PC-9 (cell line): ENCODE results near the gene STK16. TPM values are rescaled to one million over a fixed set of nuclear protein-coding genes. Genes with fewer than 3 reads are reported as not detected.

Experiments used
- BruUV-seq: library from RNA; stranded (reverse); fragments of 400-500 nt; replicated peaks from 2 replicates; lab custom pipeline; 2021; lab: Mats Ljungman, UMichigan
- CTCF ChIA-PET: fragments of 300-600 bp; sonication (Branson Sonifier 250); formaldehyde crosslinking; loops from one replicate; lab custom pipeline; 2022; ENCODE audit warnings: antibody characterized with exemption; lab: Charles Lee
- POLR2A ChIA-PET: fragments of 300-600 bp; sonication (Branson Sonifier 250); formaldehyde crosslinking; loops from one replicate; lab custom pipeline; 2022; ENCODE audit warnings: antibody characterized with exemption; ENCODE audit not compliant: unreplicated experiment; lab: Charles Lee
- DNase-seq, 2 experiments: peaks; one replicate each; pipeline versions ENCODE4 v3.0.0 to v3.0.0-alpha.2; 2015 to 2022; ENCODE audit warnings: mixed read lengths in 1 of 2
- H2AFZ ChIP-seq: fragments of 200-600 bp; sonication (generic); 2 replicates; pipeline ENCODE4 v1.8.1; 2017; ENCODE audit warnings: antibody characterized with exemption
- H3F3A ChIP-seq: fragments of 200-600 bp; sonication (generic); 2 replicates; pipeline ENCODE4 v1.8.1; 2017; ENCODE audit warnings: antibody characterized with exemption, mild to moderate bottlenecking, low read depth; ENCODE audit not compliant: insufficient read depth
- H3K27ac ChIP-seq: fragments of 200-600 bp; sonication (generic); 2 replicates; pipeline ENCODE4 v1.6.1; 2016; ENCODE audit warnings: mixed run types
- H3K27me3 ChIP-seq: fragments of 200-600 bp; sonication (generic); 2 replicates; pipeline ENCODE4 v1.6.1; 2016; ENCODE audit warnings: low read depth, mixed run types; ENCODE audit not compliant: insufficient read depth
- H3K36me3 ChIP-seq: fragments of 200-600 bp; sonication (generic); 2 replicates; pipeline ENCODE4 v1.6.1; 2016; ENCODE audit warnings: low read depth, mixed run types
- H3K4me1 ChIP-seq: fragments of 200-600 bp; sonication (generic); replicated peaks from 2 replicates; pipeline ENCODE4 v1.6.1; 2016; ENCODE audit warnings: mixed run types; ENCODE audit not compliant: insufficient read depth
- H3K4me2 ChIP-seq: fragments of 200-600 bp; sonication (generic); 2 replicates; pipeline ENCODE4 v1.6.1; 2017; ENCODE audit warnings: mixed run types
- H3K4me3 ChIP-seq: fragments of 200-600 bp; sonication (generic); 2 replicates; pipeline ENCODE4 v1.6.1; 2016; ENCODE audit warnings: mixed run types
- H3K79me2 ChIP-seq: fragments of 200-600 bp; sonication (generic); 2 replicates; pipeline ENCODE4 v1.6.1; 2017; ENCODE audit warnings: low read depth, mixed run types
- H3K9me2 ChIP-seq: fragments of 200-600 bp; sonication (generic); 2 replicates; pipeline ENCODE4 v1.8.1; 2017; ENCODE audit warnings: mild to moderate bottlenecking; ENCODE audit not compliant: insufficient read depth
- H3K9me3 ChIP-seq: fragments of 200-600 bp; sonication (generic); 2 replicates; pipeline ENCODE4 v1.8.1; 2016; ENCODE audit warnings: low read depth; ENCODE audit not compliant: insufficient read depth
- H4K20me1 ChIP-seq: fragments of 200-600 bp; sonication (generic); 2 replicates; pipeline ENCODE4 v1.8.1; 2017; ENCODE audit not compliant: insufficient read depth
- CTCF ChIP-seq: fragments of 200-600 bp; sonication (generic); conservative IDR thresholded peaks from 2 replicates; pipeline ENCODE4 v1.6.1; 2017; ENCODE audit warnings: mixed run types, antibody characterized with exemption, mild to moderate bottlenecking, moderate library complexity
- EZH2 ChIP-seq: fragments of 200-600 bp; sonication (generic); IDR thresholded peaks from 2 replicates; pipeline ENCODE4 v1.8.0; 2017; ENCODE audit warnings: antibody characterized with exemption, low read depth
- intact Hi-C: fragments of 100-400 bp; cut with micrococcal nuclease; formaldehyde crosslinking; loops from one replicate; pipeline ENCODE4 v1.10.0; 2022; ENCODE audit not compliant: unreplicated experiment
- total RNA-seq: library from RNA; stranded (reverse); gene quantifications from 2 replicates; pipeline ENCODE4 v1.2.3, GENCODE V29; 2021

STK16 gene
- total RNA-seq, 1 experiment from 2014 or later: 39.6 TPM

DNA sequence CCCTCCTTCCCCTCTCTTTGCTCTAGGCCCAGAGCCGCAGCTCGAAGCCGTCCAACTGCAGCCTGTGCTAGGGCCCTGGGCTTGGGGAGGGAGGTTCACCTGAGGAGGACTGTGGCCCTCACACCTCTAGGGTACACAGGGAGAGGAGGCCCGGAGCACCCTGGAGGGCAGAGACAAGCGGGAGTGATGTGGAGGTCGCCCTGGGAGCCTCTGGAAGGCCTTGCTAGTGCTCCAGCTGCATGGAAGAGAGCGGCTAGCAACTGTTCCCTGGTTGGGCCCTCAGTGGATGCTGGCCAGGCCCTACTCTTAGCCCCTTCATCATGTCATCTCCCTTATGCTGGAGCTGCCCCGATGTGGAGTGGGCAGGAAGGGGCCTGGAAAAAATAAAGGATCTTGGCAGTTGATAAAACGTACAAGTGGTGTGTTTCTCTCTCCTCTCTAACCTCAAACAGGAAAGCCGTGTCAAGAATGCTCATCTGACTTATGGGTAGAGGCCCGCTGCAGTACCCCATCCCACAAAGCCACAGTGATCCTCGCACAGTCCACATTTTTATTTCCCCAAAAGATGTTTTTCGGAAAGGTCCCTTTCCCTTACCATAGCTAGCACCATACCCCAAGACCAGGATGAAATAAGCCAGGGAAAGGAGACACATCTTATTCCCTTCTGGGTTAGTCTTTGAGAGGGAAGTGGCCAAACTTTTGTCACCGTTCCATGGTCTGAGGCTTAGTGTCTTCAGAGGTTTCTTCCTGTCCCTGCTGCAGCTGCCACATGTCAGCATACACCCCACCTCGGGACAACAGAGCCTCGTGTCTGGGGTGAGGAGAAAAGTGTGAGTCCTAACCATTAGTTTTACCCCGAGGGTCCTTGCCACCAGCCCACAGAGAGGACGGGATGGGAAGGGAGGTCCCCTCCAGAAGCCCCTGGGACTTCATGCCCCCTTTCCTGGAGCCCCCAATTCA, 35.8 kb upstream of the STK16 start:
- Histone ChIP-seq H4K20me1 (no peaks in the 10 kb centered on the region), H3K9me2 (no peaks in the 10 kb centered on the region), H3K9me3 (no peaks in the 10 kb centered on the region), H3K4me1 (peaks cover 18% of the 10 kb centered on the region), H3K79me2 (no peaks in the 10 kb centered on the region), H3K27me3 (no peaks in the 10 kb centered on the region), H3K4me3 (no peak overlapping the region), H3F3A (peaks cover 14% of the 10 kb centered on the region; the same call in 1 of the 2 replicates), H3K36me3 (no peaks in the 10 kb centered on the region), H3K27ac (no peak overlapping the region), H3K4me2 (no peak overlapping the region), H2AFZ (no peak overlapping the region)
- ChIA-PET CTCF (no interaction called here), POLR2A (no interaction called here)
- TF ChIP-seq EZH2 (no peak), CTCF (no peak)
- intact Hi-C loops: no loop called here
- no peak for DNase-seq
- no TSS peak for BruUV-seq

GRCh38 chr2:219210196-219210885, 34.9 kb upstream of the STK16 start:
- Histone ChIP-seq H3K27me3 (no peaks in the 10 kb centered on the region), H3K79me2 (no peaks in the 10 kb centered on the region), H3K9me3 (no peaks in the 10 kb centered on the region), H3F3A (peaks cover 14% of the 10 kb centered on the region; the same call in 1 of the 2 replicates), H3K9me2 (no peaks in the 10 kb centered on the region), H2AFZ (no peak overlapping the region), H3K36me3 (no peaks in the 10 kb centered on the region), H3K27ac (no peak overlapping the region), H3K4me1 (peaks cover 18% of the 10 kb centered on the region), H3K4me3 (no peak overlapping the region), H4K20me1 (no peaks in the 10 kb centered on the region), H3K4me2 (no peak overlapping the region)
- CTCF ChIA-PET: interaction anchor here (0.6 kb wide), 1 partner anchor 85 kb away, joined by 4 read pairs; no protein-coding TSS in a partner anchor
- intact Hi-C loops: no loop called here
- no peak for DNase-seq
- POLR2A ChIA-PET: no interaction called here
- TF ChIP-seq EZH2: no peak
- no peak for TF ChIP-seq CTCF
- BruUV-seq: no TSS peak

DNA sequence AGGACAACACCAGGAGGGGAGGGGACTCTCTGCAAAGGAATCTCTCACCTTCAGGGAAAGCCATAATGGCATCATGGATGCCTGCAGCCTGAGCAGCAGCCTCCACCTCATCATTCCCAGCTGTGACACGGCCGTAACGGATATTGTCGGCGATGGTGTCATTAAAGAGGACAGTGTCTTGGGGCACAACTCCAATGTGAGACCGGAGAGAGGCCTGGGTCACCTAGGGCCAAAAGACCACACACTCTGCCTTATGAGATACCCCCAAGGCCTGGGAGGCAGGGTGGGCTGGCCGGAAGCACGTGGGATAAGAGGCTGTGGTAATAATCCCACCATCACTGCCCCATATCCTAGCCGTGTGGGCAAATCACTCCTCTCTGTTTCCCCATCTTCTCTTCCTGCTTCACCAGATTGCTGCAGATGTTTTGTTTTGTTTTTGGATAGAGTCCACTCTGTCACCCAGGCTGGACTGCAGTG, 34.4 kb upstream of the STK16 start:
- H3K36me3 ChIP-seq: no peaks in the 10 kb centered on the region
- H3K27me3 ChIP-seq: no peaks in the 10 kb centered on the region
- no peaks in the 10 kb centered on the region for H4K20me1 ChIP-seq
- DNase-seq: no peak
- H3K4me2 ChIP-seq: no peak overlapping the region
- no peak overlapping the region for H3K4me3 ChIP-seq
- intact Hi-C loops: loop anchor here (1.0 kb wide), 1 partner anchor 40 kb away; no protein-coding TSS in a partner anchor
- H3F3A ChIP-seq: peaks cover 12% of the 10 kb centered on the region; the same call in 1 of the 2 replicates
- no peaks in the 10 kb centered on the region for H3K9me2 ChIP-seq
- no peak overlapping the region for H3K27ac ChIP-seq
- no peak overlapping the region for H2AFZ ChIP-seq
- ChIA-PET CTCF (interaction anchor here (0.6 kb wide), 1 partner anchor 84 kb away, joined by 4 read pairs; no protein-coding TSS in a partner anchor), POLR2A (interaction anchor here (0.6 to 0.7 kb wide), 2 partner anchors 52 to 69 kb away, joined by 4 to 7 read pairs; partner anchors contain the start of gene DNAJB2)
- TF ChIP-seq CTCF (no peak), EZH2 (no peak)
- no peaks in the 10 kb centered on the region for H3K9me3 ChIP-seq
- BruUV-seq: no TSS peak
- no peaks in the 10 kb centered on the region for H3K79me2 ChIP-seq
- peaks cover 15% of the 10 kb centered on the region for H3K4me1 ChIP-seq
